Type B pancreatic cell (in vitro differentiated cells): ENCODE data around the gene SMO. TPM values are rescaled to one million over a fixed set of nuclear protein-coding genes. Genes with fewer than 3 reads are reported as not detected.
"Not testable (repeated sequence)": the region's sequence is repeated elsewhere in the genome, so short reads cannot be mapped to it uniquely, and the experiment has no call there.

Source experiments
- DNase-seq: peaks from one replicate; pipeline ENCODE4 v3.0.0; 2021; ENCODE audit warnings: mixed read lengths; ENCODE audit not compliant: unreplicated experiment; ENCODE audit errors: extremely low spot score
- H3K27ac Mint-ChIP-seq: 2 replicates; pipeline ENCODE4 v1.8.0; 2021; ENCODE audit warnings: mild to moderate bottlenecking, mixed read lengths
- H3K27me3 Mint-ChIP-seq: 2 replicates; pipeline ENCODE4 v1.8.0; 2021; ENCODE audit warnings: mixed read lengths
- H3K36me3 Mint-ChIP-seq: 2 replicates; pipeline ENCODE4 v1.8.0; 2021; ENCODE audit warnings: mixed read lengths
- H3K4me1 Mint-ChIP-seq: one replicate; pipeline ENCODE4 v1.8.0; 2021; ENCODE audit warnings: mixed read lengths; ENCODE audit not compliant: unreplicated experiment
- H3K4me3 Mint-ChIP-seq: 2 replicates; pipeline ENCODE4 v1.8.0; 2021; ENCODE audit warnings: mild to moderate bottlenecking, mixed read lengths
- H3K9me3 Mint-ChIP-seq: 2 replicates; pipeline ENCODE4 v1.8.0; 2021; ENCODE audit warnings: mixed read lengths
- CTCF ChIP-seq: fragments of 200-600 bp; sonication (generic); conservative IDR thresholded peaks from 2 replicates; pipeline ENCODE4 v1.5.0; 2021; ENCODE audit warnings: antibody characterized with exemption, mild to moderate bottlenecking
- total RNA-seq: library from RNA; stranded (reverse); gene quantifications from 2 replicates; pipeline ENCODE4 v1.2.1, GENCODE V29; 2021; ENCODE audit warnings: low replicate concordance

The SMO gene
- total RNA-seq, 1 donor from 2014 or later = 94.9 TPM

- H3K27me3 Mint-ChIP-seq = no peaks in the 10 kb centered on the region
- peaks cover 9% of the 10 kb centered on the region for H3K36me3 Mint-ChIP-seq
- peak overlapping the region; percentile 66 for H3K27ac Mint-ChIP-seq
- no peak for DNase-seq
- H3K9me3 Mint-ChIP-seq = no peaks in the 10 kb centered on the region
- H3K4me3 Mint-ChIP-seq = no peak overlapping the region
- H3K4me1 Mint-ChIP-seq = peaks cover 5% of the 10 kb centered on the region
- TF ChIP-seq CTCF = no peak
Measured at GRCh38 chr7:129213828-129214227, 25.4 kb downstream of the SMO start.

- not testable (repeated sequence) for DNase-seq, H3K27ac Mint-ChIP-seq, H3K27me3 Mint-ChIP-seq, H3K9me3 Mint-ChIP-seq, H3K4me3 Mint-ChIP-seq, H3K4me1 Mint-ChIP-seq, H3K36me3 Mint-ChIP-seq
Measured at GRCh38 chr7:129215691-129216090, 27.3 kb downstream of the SMO start.

GRCh38 chr7:129216101-129216715 lies 27.8 kb downstream of the SMO start:
- not testable (repeated sequence) for H3K36me3 Mint-ChIP-seq, H3K27ac Mint-ChIP-seq, H3K27me3 Mint-ChIP-seq, H3K4me1 Mint-ChIP-seq, H3K4me3 Mint-ChIP-seq, DNase-seq, H3K9me3 Mint-ChIP-seq

GRCh38 chr7:129216821-129217416 lies 28.5 kb downstream of the SMO start:
- H3K27me3 Mint-ChIP-seq, H3K4me3 Mint-ChIP-seq, H3K36me3 Mint-ChIP-seq, DNase-seq, H3K4me1 Mint-ChIP-seq, H3K9me3 Mint-ChIP-seq, H3K27ac Mint-ChIP-seq: not testable (repeated sequence)

GRCh38 chr7:129218514-129219062 lies 30.2 kb downstream of the SMO start:
- peak; percentile 82 for DNase-seq
- Mint-ChIP-seq H3K9me3 (no peaks in the 10 kb centered on the region), H3K4me3 (no peak overlapping the region), H3K4me1 (peaks cover 5% of the 10 kb centered on the region), H3K27me3 (no peaks in the 10 kb centered on the region), H3K36me3 (peaks cover 5% of the 10 kb centered on the region), H3K27ac (no peak overlapping the region)
- peak; percentile 93 for TF ChIP-seq CTCF

GRCh38 chr7:129219166-129219565 lies 30.7 kb downstream of the SMO start:
- H3K4me1 Mint-ChIP-seq, H3K27ac Mint-ChIP-seq, H3K4me3 Mint-ChIP-seq, H3K9me3 Mint-ChIP-seq, DNase-seq, H3K27me3 Mint-ChIP-seq, H3K36me3 Mint-ChIP-seq: not testable (repeated sequence)

GRCh38 chr7:129222064-129222463 lies 33.6 kb downstream of the SMO start:
- Mint-ChIP-seq H3K27ac (peak overlapping the region; percentile 8), H3K4me3 (peak overlapping the region; percentile 19), H3K27me3 (no peaks in the 10 kb centered on the region), H3K4me1 (peaks cover 17% of the 10 kb centered on the region), H3K36me3 (no peaks in the 10 kb centered on the region), H3K9me3 (no peaks in the 10 kb centered on the region)
- no peak for DNase-seq
- TF ChIP-seq CTCF = no peak
